Lung (tissue), 12 donors: ENCODE data around the gene ANKS1B. TPM values are rescaled to one million over a fixed set of nuclear protein-coding genes. Genes with fewer than 3 reads are reported as not detected.

ENCODE experiments used
- ATAC-seq: fragments of 200-7000 bp; cut with Tn5 transposase; one replicate; pipeline ENCODE4 v1.9.1; 2020; ENCODE audit warnings: moderate number of reproducible peaks; ENCODE audit not compliant: insufficient read depth, low FRiP score
- DNase-seq, 3 donors: peaks; one replicate each; pipeline ENCODE4 v3.0.0-alpha.2; 2013 to 2017
- H3K27ac ChIP-seq, 2 donors: one replicate each; pipeline ENCODE4 v1.5.1; 2013; ENCODE audit warnings: mild to moderate bottlenecking in 2 of 2, moderate library complexity in 2 of 2, control low read depth in 1 of 2, inconsistent platforms in 1 of 2, low read depth in 1 of 2, low read length in 1 of 2
- H3K27me3 ChIP-seq, 3 donors: one replicate each; pipeline ENCODE4 v1.5.1; 2013; ENCODE audit warnings: low read length in 2 of 3; ENCODE audit not compliant: control insufficient read depth in 3 of 3, insufficient read depth in 3 of 3
- H3K36me3 ChIP-seq, 4 donors: one replicate each; pipeline ENCODE4 v1.5.1; 2013; ENCODE audit warnings: low read length in 4 of 4, mild to moderate bottlenecking in 1 of 4, moderate library complexity in 1 of 4; ENCODE audit not compliant: control insufficient read depth in 4 of 4, insufficient read depth in 4 of 4
- H3K4me1 ChIP-seq, 5 donors: one replicate each; pipeline ENCODE4 v1.5.1; 2013; ENCODE audit warnings: low read length in 5 of 5, mild to moderate bottlenecking in 2 of 5, moderate library complexity in 1 of 5; ENCODE audit not compliant: control insufficient read depth in 5 of 5, insufficient read depth in 5 of 5
- H3K4me3 ChIP-seq: one replicate; pipeline ENCODE4 v1.5.1; 2013; ENCODE audit warnings: mild to moderate bottlenecking, control low read depth, moderate library complexity
- H3K9ac ChIP-seq, 2 donors: one replicate each; pipeline ENCODE4 v1.5.1; 2013; ENCODE audit warnings: low read length in 2 of 2, control low read depth in 1 of 2; ENCODE audit not compliant: insufficient read depth in 1 of 2
- H3K9me3 ChIP-seq, 4 donors: one replicate each; pipeline ENCODE4 v1.5.1; 2013; ENCODE audit warnings: low read length in 3 of 4, mild to moderate bottlenecking in 1 of 4, moderate library complexity in 1 of 4; ENCODE audit not compliant: control insufficient read depth in 4 of 4, insufficient read depth in 3 of 4
- WGBS, 2 donors: extraction: QIAGEN DNeasy Blood & Tissue Kit; methylation state at CpG; one replicate each; pipeline ENCODE4 v1.1.7; 2013; 5-methylcytosine and 5-hydroxymethylcytosine counted together
- polyA plus RNA-seq, 2 donors: library from polyadenylated mRNA; stranded (reverse); fragments of 200-250 nt; gene quantifications; one replicate each; pipeline ENCODE4 v1.2.1, GENCODE V29; 2013
- total RNA-seq, 2 donors: library from RNA; depleted of rRNA in 1 of 2; stranded (reverse); fragments of >200 nt in 1 of 2; gene quantifications; one replicate each; pipeline ENCODE4 v1.2.1, GENCODE V29; 2014 to 2021
- TF ChIP-seq, protein P1 (sequence below): IDR thresholded peaks from 2 replicates; pipeline ENCODE4 v1.5.1; 2012; ENCODE audit warnings: mild to moderate bottlenecking; ENCODE audit errors: control extremely low read depth, extremely low read depth
- donor health status: control.
- donor health status: control.
- donor health status: Bipolar disorder and iron deficiency.
- donor health status: healthy.
- donor health status: DM: yes; HTN: yes; CAD: no.

Gene ANKS1B
- total and polyA plus RNA-seq, 4 donors, result 0.32 to 10.3 (median 3.7) TPM

DNA sequence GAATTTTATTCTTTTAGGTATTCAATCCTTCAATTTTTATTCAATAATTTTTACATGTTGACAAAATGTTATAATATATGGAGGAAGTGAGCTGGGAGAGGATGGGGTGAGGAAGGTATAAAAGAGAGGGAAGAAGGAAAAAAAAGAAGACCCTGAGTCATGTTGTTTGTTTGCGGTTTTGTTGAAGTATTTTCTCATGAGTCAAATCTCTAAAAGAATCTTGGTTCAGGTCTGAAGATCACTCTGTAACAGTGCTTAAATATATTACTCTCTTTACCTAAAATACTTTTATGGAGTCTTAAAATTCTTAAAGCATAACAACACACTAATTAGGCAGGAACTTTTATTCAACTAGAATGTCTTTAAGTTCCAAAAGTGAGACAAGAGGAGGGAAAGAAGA lies 826.8 kb downstream of the ANKS1B start:
- H3K9me3 ChIP-seq, result peaks cover 0 to 6% (median under 1%) of the 10 kb centered on the region in 4 donors
- 94 to 100% methylated on average over 1 of the region's 1 CpG for WGBS, 2 donors
- TF ChIP-seq, protein P1, sequence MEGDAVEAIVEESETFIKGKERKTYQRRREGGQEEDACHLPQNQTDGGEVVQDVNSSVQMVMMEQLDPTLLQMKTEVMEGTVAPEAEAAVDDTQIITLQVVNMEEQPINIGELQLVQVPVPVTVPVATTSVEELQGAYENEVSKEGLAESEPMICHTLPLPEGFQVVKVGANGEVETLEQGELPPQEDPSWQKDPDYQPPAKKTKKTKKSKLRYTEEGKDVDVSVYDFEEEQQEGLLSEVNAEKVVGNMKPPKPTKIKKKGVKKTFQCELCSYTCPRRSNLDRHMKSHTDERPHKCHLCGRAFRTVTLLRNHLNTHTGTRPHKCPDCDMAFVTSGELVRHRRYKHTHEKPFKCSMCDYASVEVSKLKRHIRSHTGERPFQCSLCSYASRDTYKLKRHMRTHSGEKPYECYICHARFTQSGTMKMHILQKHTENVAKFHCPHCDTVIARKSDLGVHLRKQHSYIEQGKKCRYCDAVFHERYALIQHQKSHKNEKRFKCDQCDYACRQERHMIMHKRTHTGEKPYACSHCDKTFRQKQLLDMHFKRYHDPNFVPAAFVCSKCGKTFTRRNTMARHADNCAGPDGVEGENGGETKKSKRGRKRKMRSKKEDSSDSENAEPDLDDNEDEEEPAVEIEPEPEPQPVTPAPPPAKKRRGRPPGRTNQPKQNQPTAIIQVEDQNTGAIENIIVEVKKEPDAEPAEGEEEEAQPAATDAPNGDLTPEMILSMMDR, result no peak
- no peak for ATAC-seq
- no peaks in the 10 kb centered on the region for H3K27me3 ChIP-seq
- no peak overlapping the region for H3K4me3 ChIP-seq
- no peak for DNase-seq
- no peaks in the 10 kb centered on the region for H3K36me3 ChIP-seq
- no peak overlapping the region for H3K27ac ChIP-seq
- H3K4me1 ChIP-seq, result peaks cover 0 to 6% (median 0%) of the 10 kb centered on the region in 5 donors
- no peak overlapping the region for H3K9ac ChIP-seq

DNA sequence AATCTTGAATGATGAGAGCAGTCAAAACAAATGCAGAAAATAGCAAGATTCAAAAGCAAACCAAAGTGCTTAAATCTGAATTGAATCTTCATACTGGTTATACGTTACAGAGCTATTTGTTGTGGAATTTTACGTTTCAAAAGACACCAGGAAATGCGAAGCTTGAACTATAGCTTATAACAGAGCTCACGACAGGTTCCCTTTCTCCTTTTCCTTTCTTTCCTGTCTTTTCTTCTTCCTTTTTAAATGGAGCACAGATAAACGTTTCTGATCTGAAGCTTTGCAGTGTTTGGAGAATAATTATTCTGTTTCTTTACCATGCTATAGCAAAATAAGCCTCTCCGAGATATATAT lies 829.8 kb downstream of the ANKS1B start:
- Histone ChIP-seq H3K9me3 (peaks cover 0 to 3% (median 0%) of the 10 kb centered on the region in 4 donors), H3K36me3 (no peaks in the 10 kb centered on the region), H3K4me3 (no peak overlapping the region), H3K9ac (peak overlapping the region in 1 of 2 donors; percentile 70), H3K27ac (no peak overlapping the region), H3K4me1 (peaks cover 0 to 6% (median 0%) of the 10 kb centered on the region in 5 donors), H3K27me3 (no peaks in the 10 kb centered on the region)
- TF ChIP-seq, protein P1, result no peak
- WGBS, 2 donors, result 33 to 34% methylated on average over 6 of the region's 6 CpGs
- ATAC-seq, result no peak
- DNase-seq, result no peak

DNA sequence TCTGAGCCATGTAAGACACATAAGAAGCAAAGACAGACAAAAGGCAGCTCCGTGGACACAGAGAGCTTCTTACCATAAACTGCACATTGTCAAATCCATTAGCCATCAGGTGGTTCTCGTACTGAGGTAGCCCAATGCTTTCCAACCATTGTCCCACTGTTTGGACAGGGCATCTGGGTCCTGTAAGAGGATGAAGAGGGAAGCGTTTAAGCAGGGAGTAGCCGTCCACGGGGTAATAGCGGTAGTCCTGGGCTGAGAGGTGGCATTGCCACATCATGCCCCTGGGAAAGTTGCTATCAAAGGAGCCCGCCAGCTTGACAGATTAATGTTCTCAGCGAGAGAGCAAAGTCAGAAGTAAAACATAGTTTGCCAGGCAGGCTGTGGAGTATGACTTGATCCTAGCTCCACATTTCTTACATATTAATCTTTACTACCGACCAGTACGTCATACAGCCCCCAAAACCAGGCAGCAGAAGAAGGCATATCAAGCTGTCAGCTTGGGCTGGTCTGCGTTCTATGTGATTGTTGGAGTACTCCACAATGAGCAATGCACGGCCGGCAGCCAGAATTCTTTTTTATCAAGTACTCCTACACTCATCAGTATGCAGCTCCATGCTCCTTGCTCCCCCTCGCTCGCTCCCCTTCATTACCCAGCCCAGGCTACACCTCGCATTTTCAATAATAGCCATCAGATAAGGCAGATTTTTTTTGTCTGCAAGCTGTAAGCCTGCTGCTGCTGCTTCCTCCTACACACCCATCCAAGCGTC lies 830.3 kb downstream of the ANKS1B start:
- TF ChIP-seq, protein P1, result no peak
- DNase-seq, result peak; percentile 26 to 50 (median 45)
- peak overlapping the region in 1 of 2 donors; percentile 70 for H3K9ac ChIP-seq
- no peak overlapping the region for H3K4me3 ChIP-seq
- no peaks in the 10 kb centered on the region for H3K27me3 ChIP-seq
- no peaks in the 10 kb centered on the region for H3K36me3 ChIP-seq
- peak; percentile 59 for ATAC-seq
- H3K27ac ChIP-seq, result no peak overlapping the region
- no peaks in the 10 kb centered on the region for H3K9me3 ChIP-seq
- H3K4me1 ChIP-seq, result peaks cover 0 to 6% (median 0%) of the 10 kb centered on the region in 5 donors
- WGBS, 2 donors, result 49 to 53% methylated on average over 17 of the region's 17 CpGs
